ENCODE data around the gene FOXQ1. TPM values are rescaled to one million over a fixed set of nuclear protein-coding genes. Genes with fewer than 3 reads are reported as not detected.

FOXQ1 gene
- total and polyA plus RNA-seq, 2 of the 13 experiments (the other 11 are each of a cell fraction or from before 2014, with no cell fraction given), result 35.2 to 39.8 TPM

DNA sequence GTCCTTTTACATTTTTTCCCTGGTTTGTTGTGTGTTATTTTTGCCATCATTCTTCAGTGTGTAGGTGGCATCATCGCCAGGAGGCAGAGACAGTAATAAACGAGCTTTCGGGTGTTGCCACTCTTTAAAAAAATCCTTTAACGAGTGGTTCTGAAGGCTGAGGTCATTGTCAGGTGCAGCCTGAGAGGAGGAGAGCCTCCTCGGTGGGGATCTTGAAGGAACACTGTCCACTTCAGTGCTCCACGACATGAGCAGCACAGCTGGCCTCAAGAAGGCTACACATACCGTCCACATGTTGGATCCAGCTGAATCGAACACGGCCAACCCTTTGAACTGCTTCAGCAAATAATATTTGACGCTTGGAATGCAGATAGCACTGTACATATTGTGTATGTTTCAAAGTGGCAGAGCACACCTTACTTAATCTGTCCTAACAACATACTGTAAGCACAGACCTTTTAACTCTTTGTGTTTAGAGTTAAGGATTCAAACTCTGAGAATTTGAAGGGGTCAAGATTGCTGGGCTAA, 48.0 kb upstream of the FOXQ1 start (continued):
- TF ChIP-seq IKZF4 (CRISPR knock-in tag; IDR thresholded peaks at IDR 0.05; ENCODE audit: borderline replicate concordance, low read depth, not compliant biosample characterization), result peak; percentile 72
- TF ChIP-seq NRL (CRISPR knock-in tag; IDR thresholded peaks at IDR 0.05; ENCODE audit: borderline replicate concordance), result no peak
- TF ChIP-seq ZNF883 (CRISPR knock-in tag; IDR thresholded peaks at IDR 0.05; ENCODE audit: not compliant biosample characterization), result no peak
- no peak for TF ChIP-seq RBM22 (optimal IDR thresholded peaks at IDR 0.05; ENCODE audit: low read length)
- TF ChIP-seq ZNF101 (CRISPR knock-in tag; IDR thresholded peaks at IDR 0.05; ENCODE audit: borderline replicate concordance, low read depth), result no peak
- peak; percentile 77 for TF ChIP-seq SMAD3 (CRISPR knock-in tag; IDR thresholded peaks at IDR 0.05)
- no peak for TF ChIP-seq PHF20 (CRISPR knock-in tag; IDR thresholded peaks at IDR 0.05)
- peak; percentile 18; the same call in 1 of the 2 replicates for TF ChIP-seq YEATS2 (CRISPR knock-in tag; IDR thresholded peaks at IDR 0.05; ENCODE audit: borderline replicate concordance)
- TF ChIP-seq ATF7-NPFF (CRISPR knock-in tag; IDR thresholded peaks at IDR 0.05; ENCODE audit: low read depth), result 0 out of 2 replicates have a peak, but pooled peaks have one; percentile 19
- TF ChIP-seq DNMT3B (CRISPR knock-in tag; conservative IDR thresholded peaks at IDR 0.05), result no peak
- TF ChIP-seq HNRNPK (IDR thresholded peaks at IDR 0.05; ENCODE audit: low read depth, low read length, poor library complexity, severe bottlenecking), result no peak
- TF ChIP-seq SYNCRIP (IDR thresholded peaks at IDR 0.05; ENCODE audit: insufficient read depth, low read depth, low read length), result no peak
- TF ChIP-seq, protein P1, sequence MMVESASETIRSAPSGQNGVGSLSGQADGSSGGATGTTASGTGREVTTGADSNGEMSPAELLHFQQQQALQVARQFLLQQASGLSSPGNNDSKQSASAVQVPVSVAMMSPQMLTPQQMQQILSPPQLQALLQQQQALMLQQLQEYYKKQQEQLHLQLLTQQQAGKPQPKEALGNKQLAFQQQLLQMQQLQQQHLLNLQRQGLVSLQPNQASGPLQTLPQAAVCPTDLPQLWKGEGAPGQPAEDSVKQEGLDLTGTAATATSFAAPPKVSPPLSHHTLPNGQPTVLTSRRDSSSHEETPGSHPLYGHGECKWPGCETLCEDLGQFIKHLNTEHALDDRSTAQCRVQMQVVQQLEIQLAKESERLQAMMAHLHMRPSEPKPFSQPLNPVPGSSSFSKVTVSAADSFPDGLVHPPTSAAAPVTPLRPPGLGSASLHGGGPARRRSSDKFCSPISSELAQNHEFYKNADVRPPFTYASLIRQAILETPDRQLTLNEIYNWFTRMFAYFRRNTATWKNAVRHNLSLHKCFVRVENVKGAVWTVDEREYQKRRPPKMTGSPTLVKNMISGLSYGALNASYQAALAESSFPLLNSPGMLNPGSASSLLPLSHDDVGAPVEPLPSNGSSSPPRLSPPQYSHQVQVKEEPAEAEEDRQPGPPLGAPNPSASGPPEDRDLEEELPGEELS (CRISPR knock-in tag; IDR thresholded peaks at IDR 0.05), result peak; percentile 96
- TF ChIP-seq ZNF44 (CRISPR knock-in tag; IDR thresholded peaks at IDR 0.05), result peak; percentile 94
- no peak for TF ChIP-seq ZNF17 (CRISPR knock-in tag; IDR thresholded peaks at IDR 0.05)
- no peak for TF ChIP-seq ZNF562 (CRISPR knock-in tag; IDR thresholded peaks at IDR 0.05; ENCODE audit: borderline replicate concordance)
- TF ChIP-seq HHEX (CRISPR knock-in tag; IDR thresholded peaks at IDR 0.05), result peak; percentile 87
- TF ChIP-seq, protein P2, sequence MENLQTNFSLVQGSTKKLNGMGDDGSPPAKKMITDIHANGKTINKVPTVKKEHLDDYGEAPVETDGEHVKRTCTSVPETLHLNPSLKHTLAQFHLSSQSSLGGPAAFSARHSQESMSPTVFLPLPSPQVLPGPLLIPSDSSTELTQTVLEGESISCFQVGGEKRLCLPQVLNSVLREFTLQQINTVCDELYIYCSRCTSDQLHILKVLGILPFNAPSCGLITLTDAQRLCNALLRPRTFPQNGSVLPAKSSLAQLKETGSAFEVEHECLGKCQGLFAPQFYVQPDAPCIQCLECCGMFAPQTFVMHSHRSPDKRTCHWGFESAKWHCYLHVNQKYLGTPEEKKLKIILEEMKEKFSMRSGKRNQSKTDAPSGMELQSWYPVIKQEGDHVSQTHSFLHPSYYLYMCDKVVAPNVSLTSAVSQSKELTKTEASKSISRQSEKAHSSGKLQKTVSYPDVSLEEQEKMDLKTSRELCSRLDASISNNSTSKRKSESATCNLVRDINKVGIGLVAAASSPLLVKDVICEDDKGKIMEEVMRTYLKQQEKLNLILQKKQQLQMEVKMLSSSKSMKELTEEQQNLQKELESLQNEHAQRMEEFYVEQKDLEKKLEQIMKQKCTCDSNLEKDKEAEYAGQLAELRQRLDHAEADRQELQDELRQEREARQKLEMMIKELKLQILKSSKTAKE (CRISPR knock-in tag; IDR thresholded peaks at IDR 0.05; ENCODE audit: borderline replicate concordance), result peak; percentile 77; the same call in 1 of the 2 replicates
- peak; percentile 81 for TF ChIP-seq ZNF337 (CRISPR knock-in tag; IDR thresholded peaks at IDR 0.05; ENCODE audit: borderline replicate concordance, low read depth)
- TF ChIP-seq, protein P3, sequence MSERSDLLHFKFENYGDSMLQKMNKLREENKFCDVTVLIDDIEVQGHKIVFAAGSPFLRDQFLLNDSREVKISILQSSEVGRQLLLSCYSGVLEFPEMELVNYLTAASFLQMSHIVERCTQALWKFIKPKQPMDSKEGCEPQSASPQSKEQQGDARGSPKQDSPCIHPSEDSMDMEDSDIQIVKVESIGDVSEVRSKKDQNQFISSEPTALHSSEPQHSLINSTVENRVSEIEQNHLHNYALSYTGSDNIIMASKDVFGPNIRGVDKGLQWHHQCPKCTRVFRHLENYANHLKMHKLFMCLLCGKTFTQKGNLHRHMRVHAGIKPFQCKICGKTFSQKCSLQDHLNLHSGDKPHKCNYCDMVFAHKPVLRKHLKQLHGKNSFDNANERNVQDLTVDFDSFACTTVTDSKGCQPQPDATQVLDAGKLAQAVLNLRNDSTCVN (CRISPR knock-in tag; IDR thresholded peaks at IDR 0.05; ENCODE audit: borderline replicate concordance), result 0 out of 2 replicates have a peak, but pooled peaks have one; percentile 62
- TF ChIP-seq TOPORS (CRISPR knock-in tag; IDR thresholded peaks at IDR 0.05), result no peak
- no peak for TF ChIP-seq SP2 (CRISPR knock-in tag; IDR thresholded peaks at IDR 0.05)
- TF ChIP-seq, protein P4, sequence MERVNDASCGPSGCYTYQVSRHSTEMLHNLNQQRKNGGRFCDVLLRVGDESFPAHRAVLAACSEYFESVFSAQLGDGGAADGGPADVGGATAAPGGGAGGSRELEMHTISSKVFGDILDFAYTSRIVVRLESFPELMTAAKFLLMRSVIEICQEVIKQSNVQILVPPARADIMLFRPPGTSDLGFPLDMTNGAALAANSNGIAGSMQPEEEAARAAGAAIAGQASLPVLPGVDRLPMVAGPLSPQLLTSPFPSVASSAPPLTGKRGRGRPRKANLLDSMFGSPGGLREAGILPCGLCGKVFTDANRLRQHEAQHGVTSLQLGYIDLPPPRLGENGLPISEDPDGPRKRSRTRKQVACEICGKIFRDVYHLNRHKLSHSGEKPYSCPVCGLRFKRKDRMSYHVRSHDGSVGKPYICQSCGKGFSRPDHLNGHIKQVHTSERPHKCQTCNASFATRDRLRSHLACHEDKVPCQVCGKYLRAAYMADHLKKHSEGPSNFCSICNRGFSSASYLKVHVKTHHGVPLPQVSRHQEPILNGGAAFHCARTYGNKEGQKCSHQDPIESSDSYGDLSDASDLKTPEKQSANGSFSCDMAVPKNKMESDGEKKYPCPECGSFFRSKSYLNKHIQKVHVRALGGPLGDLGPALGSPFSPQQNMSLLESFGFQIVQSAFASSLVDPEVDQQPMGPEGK (CRISPR knock-in tag; IDR thresholded peaks at IDR 0.05), result peak; percentile 81
